ENCODE results near the gene PCDHA3. TPM values are rescaled to one million over a fixed set of nuclear protein-coding genes. Genes with fewer than 3 reads are reported as not detected.
"Not testable (repeated sequence)": the region's sequence is repeated elsewhere in the genome, so short reads cannot be mapped to it uniquely, and the experiment has no call there.

The PCDHA3 gene
- polyA plus RNA-seq, 2 of the 4 experiments (the other 2 are of a cell fraction), result 0.84 to 1.7 TPM

DNA sequence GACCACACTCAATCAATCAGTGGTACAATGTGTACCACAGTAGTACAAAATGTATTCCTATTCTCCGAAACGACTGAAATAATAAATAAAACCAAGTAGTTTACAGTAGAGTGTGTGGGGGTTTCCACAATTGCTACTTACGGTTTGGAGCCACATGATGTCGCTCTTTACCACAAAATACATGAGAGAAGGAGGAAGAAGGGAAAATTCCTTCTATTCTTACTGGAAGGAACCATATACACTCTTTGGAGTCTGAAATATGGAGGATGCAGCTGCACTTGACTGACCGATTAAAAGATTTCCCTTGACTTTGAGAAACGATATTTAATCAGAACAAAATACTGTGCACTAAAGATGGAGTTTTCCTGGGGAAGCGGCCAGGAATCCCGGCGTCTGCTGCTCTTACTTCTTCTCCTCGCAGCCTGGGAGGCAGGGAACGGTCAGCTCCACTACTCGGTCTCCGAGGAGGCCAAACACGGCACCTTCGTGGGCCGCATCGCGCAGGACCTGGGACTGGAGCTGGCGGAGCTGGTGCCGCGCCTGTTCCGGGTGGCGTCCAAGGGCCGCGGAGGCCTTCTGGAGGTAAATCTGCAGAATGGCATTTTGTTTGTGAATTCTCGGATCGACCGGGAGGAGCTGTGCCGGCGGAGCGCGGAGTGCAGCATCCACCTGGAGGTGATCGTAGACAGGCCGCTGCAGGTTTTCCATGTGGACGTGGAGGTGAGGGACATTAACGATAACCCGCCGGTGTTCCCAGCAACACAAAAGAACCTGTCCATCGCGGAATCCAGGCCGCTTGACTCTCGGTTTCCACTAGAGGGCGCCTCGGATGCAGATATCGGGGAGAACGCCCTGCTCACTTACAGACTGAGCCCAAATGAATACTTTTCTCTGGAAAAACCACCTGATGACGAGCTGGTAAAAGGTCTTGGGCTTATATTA, 6.2 kb downstream of the PCDHA3 start, which contains the start of gene PCDHA4 (continued):
- TF ChIP-seq, protein P1, sequence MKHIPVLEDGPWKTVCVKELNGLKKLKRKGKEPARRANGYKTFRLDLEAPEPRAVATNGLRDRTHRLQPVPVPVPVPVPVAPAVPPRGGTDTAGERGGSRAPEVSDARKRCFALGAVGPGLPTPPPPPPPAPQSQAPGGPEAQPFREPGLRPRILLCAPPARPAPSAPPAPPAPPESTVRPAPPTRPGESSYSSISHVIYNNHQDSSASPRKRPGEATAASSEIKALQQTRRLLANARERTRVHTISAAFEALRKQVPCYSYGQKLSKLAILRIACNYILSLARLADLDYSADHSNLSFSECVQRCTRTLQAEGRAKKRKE (CRISPR knock-in tag; IDR thresholded peaks at IDR 0.05; ENCODE audit: low read depth), result no peak
- TF ChIP-seq, protein P2, sequence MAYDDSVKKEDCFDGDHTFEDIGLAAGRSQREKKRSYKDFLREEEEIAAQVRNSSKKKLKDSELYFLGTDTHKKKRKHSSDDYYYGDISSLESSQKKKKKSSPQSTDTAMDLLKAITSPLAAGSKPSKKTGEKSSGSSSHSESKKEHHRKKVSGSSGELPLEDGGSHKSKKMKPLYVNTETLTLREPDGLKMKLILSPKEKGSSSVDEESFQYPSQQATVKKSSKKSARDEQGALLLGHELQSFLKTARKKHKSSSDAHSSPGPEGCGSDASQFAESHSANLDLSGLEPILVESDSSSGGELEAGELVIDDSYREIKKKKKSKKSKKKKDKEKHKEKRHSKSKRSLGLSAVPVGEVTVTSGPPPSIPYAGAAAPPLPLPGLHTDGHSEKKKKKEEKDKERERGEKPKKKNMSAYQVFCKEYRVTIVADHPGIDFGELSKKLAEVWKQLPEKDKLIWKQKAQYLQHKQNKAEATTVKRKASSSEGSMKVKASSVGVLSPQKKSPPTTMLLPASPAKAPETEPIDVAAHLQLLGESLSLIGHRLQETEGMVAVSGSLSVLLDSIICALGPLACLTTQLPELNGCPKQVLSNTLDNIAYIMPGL (CRISPR knock-in tag; IDR thresholded peaks at IDR 0.05; ENCODE audit: borderline replicate concordance), result no peak

DNA sequence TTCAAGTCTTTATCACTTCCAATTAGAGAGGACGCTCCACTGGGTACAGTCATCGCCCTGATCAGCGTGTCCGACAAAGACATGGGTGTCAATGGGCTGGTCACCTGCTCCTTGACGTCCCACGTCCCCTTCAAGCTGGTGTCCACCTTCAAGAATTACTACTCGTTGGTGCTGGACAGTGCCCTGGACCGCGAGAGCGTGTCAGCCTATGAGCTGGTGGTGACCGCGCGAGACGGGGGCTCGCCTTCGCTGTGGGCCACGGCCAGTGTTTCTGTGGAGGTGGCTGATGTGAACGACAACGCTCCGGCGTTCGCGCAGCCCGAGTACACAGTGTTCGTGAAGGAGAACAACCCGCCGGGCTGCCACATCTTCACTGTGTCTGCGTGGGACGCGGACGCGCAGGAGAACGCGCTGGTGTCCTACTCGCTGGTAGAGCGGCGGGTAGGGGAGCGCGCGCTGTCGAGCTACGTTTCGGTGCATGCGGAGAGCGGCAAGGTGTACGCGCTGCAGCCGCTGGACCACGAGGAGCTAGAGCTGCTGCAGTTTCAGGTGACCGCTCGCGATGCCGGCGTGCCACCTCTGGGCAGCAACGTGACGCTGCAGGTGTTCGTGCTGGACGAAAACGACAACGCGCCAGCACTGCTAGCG, 7.5 kb downstream of the PCDHA3 start:
- POLR2A ChIA-PET; H3K9me3 ChIP-seq; H3K4me2 ChIP-seq; H3K4me3 ChIP-seq; ATAC-seq; DNase-seq (ENCODE audit: low read depth in 1 of 2, low spot score in 1 of 2); H3K27ac ChIP-seq; FAIRE-seq; H3K4me1 ChIP-seq: not testable (repeated sequence)
- CTCF ChIA-PET, result interaction anchor here (0.7 to 6.5 kb wide), 20 partner anchors 8 to 357 kb away, joined by 3 to 74 read pairs (median 6); partner anchors contain the start of genes PCDHA1, PCDHA12, PCDHA5 and PCDHAC1
- 86% methylated on average over 51 of the region's 62 CpGs for WGBS (ENCODE audit: missing lambda C conversion rate)

DNA sequence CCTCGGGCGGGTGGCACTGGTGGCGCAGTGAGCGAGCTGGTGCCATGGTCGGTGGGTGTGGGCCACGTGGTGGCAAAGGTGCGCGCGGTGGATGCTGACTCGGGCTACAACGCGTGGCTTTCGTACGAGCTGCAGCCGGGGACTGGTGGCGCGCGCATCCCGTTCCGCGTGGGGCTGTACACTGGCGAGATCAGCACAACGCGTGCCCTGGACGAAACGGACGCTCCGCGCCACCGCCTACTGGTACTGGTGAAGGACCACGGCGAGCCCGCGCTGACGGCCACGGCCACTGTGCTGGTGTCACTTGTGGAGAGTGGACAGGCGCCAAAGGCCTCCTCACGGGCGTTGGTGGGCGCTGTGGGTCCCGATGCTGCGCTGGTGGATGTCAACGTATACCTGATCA, 8.0 kb downstream of the PCDHA3 start:
- no peak for TF ChIP-seq NPAS2 (CRISPR knock-in tag; IDR thresholded peaks at IDR 0.05; ENCODE audit: borderline replicate concordance)
- TF ChIP-seq EP300 (IDR thresholded peaks at IDR 0.05), result no peak
- no peak for TF ChIP-seq POLR2AphosphoS2 (conservative IDR thresholded peaks at IDR 0.05; ENCODE audit: low read length)
- TF ChIP-seq, protein P2 (CRISPR knock-in tag; IDR thresholded peaks at IDR 0.05; ENCODE audit: borderline replicate concordance), result no peak
- TF ChIP-seq, protein P3, sequence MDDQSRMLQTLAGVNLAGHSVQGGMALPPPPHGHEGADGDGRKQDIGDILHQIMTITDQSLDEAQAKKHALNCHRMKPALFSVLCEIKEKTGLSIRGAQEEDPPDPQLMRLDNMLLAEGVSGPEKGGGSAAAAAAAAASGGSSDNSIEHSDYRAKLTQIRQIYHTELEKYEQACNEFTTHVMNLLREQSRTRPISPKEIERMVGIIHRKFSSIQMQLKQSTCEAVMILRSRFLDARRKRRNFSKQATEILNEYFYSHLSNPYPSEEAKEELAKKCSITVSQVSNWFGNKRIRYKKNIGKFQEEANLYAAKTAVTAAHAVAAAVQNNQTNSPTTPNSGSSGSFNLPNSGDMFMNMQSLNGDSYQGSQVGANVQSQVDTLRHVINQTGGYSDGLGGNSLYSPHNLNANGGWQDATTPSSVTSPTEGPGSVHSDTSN (IDR thresholded peaks at IDR 0.05), result no peak
- no peak overlapping the region for H3K4me2 ChIP-seq
- 91% methylated on average over 32 of the region's 43 CpGs for WGBS (ENCODE audit: missing lambda C conversion rate)
- no peak for DNase-seq (ENCODE audit: low read depth in 1 of 2, low spot score in 1 of 2)
- H3K4me3 ChIP-seq, result no peak overlapping the region
- H3K27ac ChIP-seq, result no peak overlapping the region
- no peaks in the 10 kb centered on the region for H3K9me3 ChIP-seq
- ChIA-PET POLR2A (no interaction called here), CTCF (interaction anchor here (1.2 to 6.5 kb wide), 7 partner anchors 8 to 232 kb away, joined by 3 to 74 read pairs (median 14); partner anchors contain the start of genes PCDHA5 and PCDHAC1)
- no peak for FAIRE-seq
- ATAC-seq, result no peak
- H3K4me1 ChIP-seq, result no peaks in the 10 kb centered on the region

DNA sequence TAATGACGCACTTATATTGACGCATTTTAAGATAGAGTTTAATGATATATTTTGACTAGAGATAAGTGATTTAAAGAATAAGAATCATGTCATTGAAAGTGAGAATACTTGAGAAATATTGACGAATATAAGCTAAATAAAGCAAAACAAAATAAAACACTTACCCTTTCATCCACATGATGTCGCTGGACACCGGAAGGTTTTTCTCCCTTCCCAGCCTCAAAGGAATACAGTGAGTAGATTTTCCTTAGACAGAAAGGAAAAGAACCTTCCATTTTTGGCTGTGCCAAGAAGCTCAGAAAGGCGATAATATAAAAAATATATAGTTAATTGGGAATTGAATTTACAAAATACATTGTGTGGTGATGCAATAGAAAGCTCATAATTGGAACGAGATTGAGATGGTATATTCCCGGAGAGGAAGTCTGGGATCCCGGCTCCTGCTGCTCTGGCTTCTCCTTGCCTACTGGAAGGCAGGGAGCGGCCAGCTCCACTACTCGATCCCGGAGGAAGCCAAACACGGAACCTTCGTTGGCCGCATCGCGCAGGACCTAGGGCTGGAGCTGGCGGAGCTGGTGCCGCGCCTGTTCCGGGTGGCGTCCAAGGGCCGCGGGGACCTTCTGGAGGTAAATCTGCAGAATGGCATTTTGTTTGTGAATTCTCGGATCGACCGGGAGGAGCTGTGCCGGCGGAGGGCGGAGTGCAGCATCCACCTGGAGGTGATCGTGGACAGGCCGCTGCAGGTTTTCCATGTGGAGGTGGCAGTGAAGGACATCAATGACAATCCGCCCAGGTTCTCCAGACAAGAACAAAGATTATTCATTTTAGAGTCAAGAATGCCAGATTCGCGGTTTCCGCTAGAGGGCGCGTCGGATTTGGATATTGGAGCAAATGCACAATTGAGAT, 20.8 kb downstream of the PCDHA3 start, which contains the start of gene PCDHA5:
Gene PCDHA5, plus strand, starts transcription at position 239 of the 906 bp plus-strand sequence.
- Histone ChIP-seq H3K4me1 (no peaks in the 10 kb centered on the region), H3K4me2 (peak within 1 kb of the TSS; percentile 70), H3K27ac (peak within 1 kb of the TSS; percentile 53 to 74), H3K4me3 (peak within 1 kb of the TSS; percentile 57), H3K9me3 (no peaks in the 10 kb centered on the region)
- TF ChIP-seq, protein P4, sequence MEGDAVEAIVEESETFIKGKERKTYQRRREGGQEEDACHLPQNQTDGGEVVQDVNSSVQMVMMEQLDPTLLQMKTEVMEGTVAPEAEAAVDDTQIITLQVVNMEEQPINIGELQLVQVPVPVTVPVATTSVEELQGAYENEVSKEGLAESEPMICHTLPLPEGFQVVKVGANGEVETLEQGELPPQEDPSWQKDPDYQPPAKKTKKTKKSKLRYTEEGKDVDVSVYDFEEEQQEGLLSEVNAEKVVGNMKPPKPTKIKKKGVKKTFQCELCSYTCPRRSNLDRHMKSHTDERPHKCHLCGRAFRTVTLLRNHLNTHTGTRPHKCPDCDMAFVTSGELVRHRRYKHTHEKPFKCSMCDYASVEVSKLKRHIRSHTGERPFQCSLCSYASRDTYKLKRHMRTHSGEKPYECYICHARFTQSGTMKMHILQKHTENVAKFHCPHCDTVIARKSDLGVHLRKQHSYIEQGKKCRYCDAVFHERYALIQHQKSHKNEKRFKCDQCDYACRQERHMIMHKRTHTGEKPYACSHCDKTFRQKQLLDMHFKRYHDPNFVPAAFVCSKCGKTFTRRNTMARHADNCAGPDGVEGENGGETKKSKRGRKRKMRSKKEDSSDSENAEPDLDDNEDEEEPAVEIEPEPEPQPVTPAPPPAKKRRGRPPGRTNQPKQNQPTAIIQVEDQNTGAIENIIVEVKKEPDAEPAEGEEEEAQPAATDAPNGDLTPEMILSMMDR (IDR thresholded peaks at IDR 0.05), result peak; percentile 63
- no peak for TF ChIP-seq FOSB (CRISPR knock-in tag; IDR thresholded peaks at IDR 0.05)
- TF ChIP-seq MAFK (IDR thresholded peaks at IDR 0.05; ENCODE audit: partially characterized antibody), result peak; percentile 51
- no peak for TF ChIP-seq SREBF2 (IDR thresholded peaks at IDR 0.05)
- TF ChIP-seq RAD21 (conservative IDR thresholded peaks at IDR 0.05 in 1 of 2, IDR thresholded peaks at IDR 0.05 in 1 of 2), result peak; percentile 43 to 65; a peak in 4 of 5 replicates
- peak; percentile 41; the same call in 1 of the 3 replicates for TF ChIP-seq SMC3 (IDR thresholded peaks at IDR 0.05)
- TF ChIP-seq, protein P5, sequence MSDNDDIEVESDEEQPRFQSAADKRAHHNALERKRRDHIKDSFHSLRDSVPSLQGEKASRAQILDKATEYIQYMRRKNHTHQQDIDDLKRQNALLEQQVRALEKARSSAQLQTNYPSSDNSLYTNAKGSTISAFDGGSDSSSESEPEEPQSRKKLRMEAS (IDR thresholded peaks at IDR 0.05), result peak; percentile 28; the same call in 1 of the 2 replicates
- no peak for TF ChIP-seq FOSL2 (IDR thresholded peaks at IDR 0.05)
- no peak for TF ChIP-seq FOSL2 (CRISPR knock-in tag; IDR thresholded peaks at IDR 0.05)
- ChIA-PET CTCF (interaction anchor here (0.6 to 4.8 kb wide), 44 partner anchors 12 to 593 kb away, joined by 3 to 74 read pairs (median 4); partner anchors contain the start of genes PCDHA12, PCDHA2, PCDHA3 and PCDHA4), POLR2A (interaction anchor here (1.2 to 1.8 kb wide), 2 partner anchors 105 to 219 kb away, joined by 5 to 17 read pairs; partner anchors contain the start of gene PCDHAC1)
- FAIRE-seq (peak; percentile 85), ATAC-seq (peak; percentile 85 to 92), DNase-seq (ENCODE audit: low read depth in 1 of 2, low spot score in 1 of 2) (peak; percentile 69 to 73)
- WGBS (ENCODE audit: missing lambda C conversion rate), result 16% methylated on average over 39 of the region's 39 CpGs

Measured in A549 (cell line).